Loucy (cell line): ENCODE results near the gene FBXL13.

Experiments used
- CTCF ChIP-seq: fragments of 200-600 bp; sonication (generic); conservative IDR thresholded peaks from 2 replicates; pipeline ENCODE4 v1.5.1; 2014; ENCODE audit warnings: mild to moderate bottlenecking, antibody characterized with exemption, low read length
- EZH2phosphoT487 ChIP-seq: fragments of 200-600 bp; IDR thresholded peaks from 2 replicates; pipeline ENCODE4 v1.6.1; 2018; ENCODE audit warnings: antibody characterized with exemption, mild to moderate bottlenecking, moderate library complexity, borderline replicate concordance

- TF ChIP-seq CTCF (no peak), EZH2phosphoT487 (no peak)
These were observed 82.1 kb downstream of the FBXL13 start for GRCh38 chr7:102992509-102992937.
